Colonic mucosa (tissue), 4 donors: ENCODE results near the gene ADAM12. TPM values are rescaled to one million over a fixed set of nuclear protein-coding genes. Genes with fewer than 3 reads are reported as not detected.

ENCODE experiments used
- DNase-seq: peaks from one replicate; pipeline ENCODE4 v3.0.0-alpha.2; 2020
- H3K27ac ChIP-seq: fragments of 200-600 bp; one replicate; pipeline ENCODE4 v1.8.0; 2021
- H3K27me3 ChIP-seq: fragments of 200-600 bp; one replicate; pipeline ENCODE4 v1.8.0; 2021
- H3K36me3 ChIP-seq: fragments of 200-600 bp; one replicate; pipeline ENCODE4 v1.8.0; 2021
- H3K4me1 ChIP-seq: fragments of 200-600 bp; one replicate; pipeline ENCODE4 v1.8.0; 2021; ENCODE audit warnings: mild to moderate bottlenecking
- H3K4me3 ChIP-seq: fragments of 200-600 bp; one replicate; pipeline ENCODE4 v1.8.0; 2021
- H3K9ac ChIP-seq, 2 donors: one replicate each; pipeline ENCODE4 v1.7.0; 2013; ENCODE audit warnings: control low read depth in 2 of 2, low read depth in 2 of 2, low read length in 2 of 2
- H3K9me3 ChIP-seq: fragments of 200-600 bp; one replicate; pipeline ENCODE4 v1.8.0; 2021
- CTCF ChIP-seq: fragments of 200-600 bp; IDR thresholded peaks from one replicate; pipeline ENCODE4 v1.8.0; 2022; ENCODE audit warnings: antibody characterized with exemption, mild to moderate bottlenecking
- intact Hi-C: fragments of 100-400 bp; cut with DNase I; formaldehyde crosslinking; loops from one replicate; pipeline ENCODE4 v1.14.1; 2022
- total RNA-seq, 2 donors: library from RNA; stranded (reverse); fragmentation: NEBNext Ultra II Directional in 1 of 2; extraction: Animal tissue kit (Norgen Biotek cat#: 25700) in 1 of 2; gene quantifications; one replicate each; pipeline ENCODE4 v1.2.1, GENCODE V29; 2021
- donor health status: healthy.
- donor health status: DM: no; HTN: no; CAD: no.
- donor health status: DM: no; HTN: no; CAD: no.

ADAM12 gene
- total RNA-seq, 2 donors from 2014 or later, result 0.30 to 0.64 TPM

DNA sequence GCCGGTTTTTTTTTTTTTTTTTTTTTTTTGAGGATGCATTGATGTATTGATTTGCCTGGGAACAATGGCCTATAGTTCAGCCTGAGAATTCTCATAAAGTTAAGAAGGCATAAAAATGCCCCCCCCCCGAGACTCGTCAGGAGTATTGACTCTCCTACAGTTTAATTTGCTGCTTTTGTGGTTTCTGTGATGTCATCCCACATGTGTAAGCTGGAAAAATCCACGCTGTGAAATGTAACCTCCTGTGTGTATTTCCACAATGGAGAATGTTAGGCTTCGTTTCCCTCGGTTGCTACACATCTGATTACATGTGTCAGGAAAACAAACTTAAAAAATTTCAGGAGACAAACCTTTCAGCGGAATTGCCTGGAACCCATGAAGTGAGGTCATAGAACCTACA lies 374.0 kb downstream of the ADAM12 start:
- no peak overlapping the region for H3K4me3 ChIP-seq
- intact Hi-C loops, result no loop called here

GRCh38 chr10:126013489-126014281 lies 374.6 kb downstream of the ADAM12 start:
- H3K9me3 ChIP-seq, result no peaks in the 10 kb centered on the region
- no peak for DNase-seq
- no peak for TF ChIP-seq CTCF
- intact Hi-C loops, result no loop called here
- no peaks in the 10 kb centered on the region for H3K36me3 ChIP-seq
- no peak overlapping the region for H3K4me3 ChIP-seq
- H3K27ac ChIP-seq, result no peak overlapping the region
- H3K4me1 ChIP-seq, result no peaks in the 10 kb centered on the region
- no peaks in the 10 kb centered on the region for H3K27me3 ChIP-seq
- H3K9ac ChIP-seq, result no peak overlapping the region

More for the DNA sequence above, 374.0 kb downstream of the ADAM12 start:
- H3K27me3 ChIP-seq, result no peaks in the 10 kb centered on the region
- no peak overlapping the region for H3K9ac ChIP-seq
- no peaks in the 10 kb centered on the region for H3K4me1 ChIP-seq
- no peak overlapping the region for H3K27ac ChIP-seq
- no peaks in the 10 kb centered on the region for H3K36me3 ChIP-seq
- no peak for DNase-seq
- H3K9me3 ChIP-seq, result no peaks in the 10 kb centered on the region
- no peak for TF ChIP-seq CTCF

DNA sequence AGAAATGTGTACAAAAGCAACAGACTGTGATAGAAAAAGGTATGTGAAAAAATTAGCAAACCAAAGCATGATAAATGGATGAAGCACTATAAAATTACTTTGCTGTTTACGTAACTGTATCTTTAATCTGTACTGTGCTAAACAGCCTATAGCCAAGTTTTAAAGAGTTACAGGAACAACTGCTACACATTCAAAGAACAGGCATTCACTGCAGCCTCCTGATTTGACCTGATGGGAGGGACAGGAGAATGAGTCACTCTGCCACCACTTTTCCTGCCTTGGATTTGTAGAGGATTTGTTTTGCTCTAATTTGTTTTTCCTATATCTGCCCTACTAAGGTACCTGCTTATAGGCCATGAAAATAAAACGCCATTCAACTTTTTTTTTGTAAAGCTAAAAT lies 375.8 kb downstream of the ADAM12 start:
- no peak for DNase-seq
- no peak overlapping the region for H3K27ac ChIP-seq
- no peaks in the 10 kb centered on the region for H3K27me3 ChIP-seq
- no peaks in the 10 kb centered on the region for H3K4me1 ChIP-seq
- intact Hi-C loops, result no loop called here
- no peaks in the 10 kb centered on the region for H3K36me3 ChIP-seq
- H3K9me3 ChIP-seq, result no peaks in the 10 kb centered on the region
- H3K4me3 ChIP-seq, result no peak overlapping the region
- no peak for TF ChIP-seq CTCF
- H3K9ac ChIP-seq, result no peak overlapping the region

- TF ChIP-seq CTCF, result no peak
- intact Hi-C loops, result no loop called here
- H3K36me3 ChIP-seq, result no peaks in the 10 kb centered on the region
Observed at GRCh38 chr10:126011995-126012394, 376.3 kb downstream of the ADAM12 start.

GRCh38 chr10:126009650-126010049 lies 378.6 kb downstream of the ADAM12 start:
- Histone ChIP-seq H3K27ac (no peak overlapping the region), H3K4me1 (no peaks in the 10 kb centered on the region), H3K27me3 (no peaks in the 10 kb centered on the region), H3K36me3 (no peaks in the 10 kb centered on the region), H3K4me3 (no peak overlapping the region), H3K9ac (no peak overlapping the region), H3K9me3 (no peaks in the 10 kb centered on the region)
- DNase-seq, result no peak
- intact Hi-C loops, result no loop called here
- TF ChIP-seq CTCF, result no peak

More at GRCh38 chr10:126011995-126012394, 376.3 kb downstream of the ADAM12 start:
- no peak overlapping the region for H3K9ac ChIP-seq
- H3K27me3 ChIP-seq, result no peaks in the 10 kb centered on the region
- no peak for DNase-seq
- no peaks in the 10 kb centered on the region for H3K9me3 ChIP-seq
- H3K4me1 ChIP-seq, result no peaks in the 10 kb centered on the region
- H3K27ac ChIP-seq, result no peak overlapping the region
- no peak overlapping the region for H3K4me3 ChIP-seq
